ENCODE measurements around the gene FES. TPM values are rescaled to one million over a fixed set of nuclear protein-coding genes. Genes with fewer than 3 reads are reported as not detected.

Gene FES
- total and polyA plus RNA-seq, 10 of the 15 experiments (the other 5 are each of a cell fraction or from before 2014, with no cell fraction given) = 0.07 to 23.9 (median 9.9) TPM

DNA sequence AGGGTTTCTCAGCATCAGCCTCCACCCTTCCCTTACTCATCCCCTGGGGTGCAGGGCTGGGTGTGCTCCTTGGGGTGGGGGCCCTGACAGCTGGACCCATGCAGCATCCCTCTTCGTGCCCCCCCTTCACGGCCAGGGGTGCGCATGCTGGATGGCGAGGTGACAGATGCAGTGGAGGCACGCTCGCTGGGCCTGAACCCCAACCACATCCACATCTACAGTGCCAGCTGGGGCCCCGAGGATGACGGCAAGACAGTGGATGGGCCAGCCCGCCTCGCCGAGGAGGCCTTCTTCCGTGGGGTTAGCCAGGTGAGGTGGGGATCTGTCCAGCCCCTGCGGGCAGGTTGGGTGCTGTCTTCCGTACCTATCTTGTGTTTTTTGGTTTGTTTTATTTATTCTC, 6.3 kb upstream of the FES start (continued):
- TF ChIP-seq ZNF592 (IDR thresholded peaks at IDR 0.05) (no peak), CUX1 (IDR thresholded peaks at IDR 0.05; ENCODE audit: insufficient replicate concordance, low read depth, low read length) (no peak)
- TF ChIP-seq, protein P1, sequence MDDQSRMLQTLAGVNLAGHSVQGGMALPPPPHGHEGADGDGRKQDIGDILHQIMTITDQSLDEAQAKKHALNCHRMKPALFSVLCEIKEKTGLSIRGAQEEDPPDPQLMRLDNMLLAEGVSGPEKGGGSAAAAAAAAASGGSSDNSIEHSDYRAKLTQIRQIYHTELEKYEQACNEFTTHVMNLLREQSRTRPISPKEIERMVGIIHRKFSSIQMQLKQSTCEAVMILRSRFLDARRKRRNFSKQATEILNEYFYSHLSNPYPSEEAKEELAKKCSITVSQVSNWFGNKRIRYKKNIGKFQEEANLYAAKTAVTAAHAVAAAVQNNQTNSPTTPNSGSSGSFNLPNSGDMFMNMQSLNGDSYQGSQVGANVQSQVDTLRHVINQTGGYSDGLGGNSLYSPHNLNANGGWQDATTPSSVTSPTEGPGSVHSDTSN (IDR thresholded peaks at IDR 0.05; ENCODE audit: insufficient replicate concordance, low read depth, low read length) = no peak

All from GM12878 (cell line).